H1 (cell line): ENCODE results near the gene PDP2. TPM values are rescaled to one million over a fixed set of nuclear protein-coding genes. Genes with fewer than 3 reads are reported as not detected.

Source experiments
- CTCF ChIA-PET: fragments of 300-600 bp; sonication (Branson Sonifier 250); formaldehyde crosslinking; loops from one replicate; lab custom pipeline; 2021; ENCODE audit not compliant: partially characterized antibody; lab: Charles Lee
- POLR2A ChIA-PET: fragments of 300-600 bp; sonication (Branson Sonifier 250); formaldehyde crosslinking; loops from one replicate; lab custom pipeline; 2021; ENCODE audit warnings: inconsistent platforms; ENCODE audit not compliant: partially characterized antibody; lab: Charles Lee
- DNase-seq, 2 experiments: peaks; one replicate each; pipeline versions ENCODE4 v3.0.0 to v3.0.0-alpha.2; 2010 to 2022; ENCODE audit warnings: low spot score in 2 of 2, low read depth in 1 of 2, mixed read lengths in 1 of 2
- FAIRE-seq: peaks from 2 replicates; lab custom pipeline; 2011; peaks lifted over from hg19 to GRCh38; lab: Jason Lieb, UNC
- H2AFZ ChIP-seq: 2 replicates; pipeline ENCODE4 v1.8.1; 2012; ENCODE audit warnings: low read length, inconsistent platforms
- H2AK5ac ChIP-seq: 2 replicates; pipeline ENCODE4 v1.6.1; 2013; ENCODE audit warnings: low read depth, low read length
- H2BK120ac ChIP-seq: replicated peaks from 2 replicates; pipeline ENCODE3; 2013; ENCODE audit warnings: low read depth, low read length, inconsistent platforms
- H2BK12ac ChIP-seq: 2 replicates; pipeline ENCODE4 v1.6.1; 2013; ENCODE audit warnings: low read depth, low read length
- H2BK15ac ChIP-seq: 2 replicates; pipeline ENCODE4 v1.6.1; 2013; ENCODE audit warnings: low read length
- H2BK20ac ChIP-seq: 2 replicates; pipeline ENCODE4 v1.6.1; 2013; ENCODE audit warnings: low read length
- H2BK5ac ChIP-seq: 2 replicates; pipeline ENCODE4 v1.6.1; 2013; ENCODE audit warnings: low read depth, low read length
- H3K14ac ChIP-seq: 2 replicates; pipeline ENCODE4 v1.6.1; 2013; ENCODE audit warnings: inconsistent platforms; ENCODE audit not compliant: insufficient read length
- H3K18ac ChIP-seq: 2 replicates; pipeline ENCODE4 v1.6.1; 2013; ENCODE audit warnings: low read length; ENCODE audit errors: extremely low read depth
- H3K23ac ChIP-seq: 2 replicates; pipeline ENCODE4 v1.6.1; 2013; ENCODE audit warnings: inconsistent platforms; ENCODE audit not compliant: insufficient read length
- H3K23me2 ChIP-seq: 2 replicates; pipeline ENCODE4 v1.6.1; 2013; ENCODE audit warnings: low read depth, low read length
- H3K27ac ChIP-seq: 2 replicates; pipeline ENCODE4 v1.6.1; 2011; ENCODE audit warnings: low read depth, low read length, inconsistent platforms
- H3K27me3 ChIP-seq, 4 experiments: replicated peaks in 1 of 4; 1 replicate in 1 of 4; 2 replicates in 3 of 4; pipeline versions ENCODE4 v1.6.1 to v1.8.1; 2011 to 2013; ENCODE audit warnings: low read length in 3 of 4, mild to moderate bottlenecking in 3 of 4, inconsistent platforms in 2 of 4, mixed read lengths in 2 of 4, moderate library complexity in 1 of 4; ENCODE audit not compliant: control insufficient read depth in 3 of 4, insufficient read depth in 3 of 4; ENCODE audit errors: extremely low read depth in 1 of 4
- H3K36me3 ChIP-seq, 4 experiments: 2 replicates each; pipeline versions ENCODE4 v1.6.1 to v1.8.1; 2011 to 2013; ENCODE audit warnings: mild to moderate bottlenecking in 4 of 4, low read length in 3 of 4, moderate library complexity in 2 of 4, control low read depth in 1 of 4, inconsistent platforms in 1 of 4; ENCODE audit not compliant: insufficient read depth in 4 of 4, control insufficient read depth in 2 of 4
- H3K4ac ChIP-seq: replicated peaks from 2 replicates; pipeline ENCODE3; 2013; ENCODE audit warnings: low read length, low read depth, mixed read lengths, inconsistent platforms; ENCODE audit not compliant: insufficient read length
- H3K4me1 ChIP-seq, 4 experiments: replicated peaks in 1 of 4; 1 replicate in 1 of 4; 2 replicates in 3 of 4; pipeline versions ENCODE4 v1.6.1 to v1.8.1; 2011 to 2013; ENCODE audit warnings: low read length in 3 of 4, inconsistent platforms in 2 of 4, mixed read lengths in 1 of 4; ENCODE audit not compliant: insufficient read depth in 4 of 4, control insufficient read depth in 3 of 4
- H3K4me2 ChIP-seq, 2 experiments: 2 replicates each; pipeline versions ENCODE4 v1.6.1 to v1.8.1; 2011 to 2013; ENCODE audit warnings: low read depth in 2 of 2, low read length in 2 of 2, control low read depth in 1 of 2, inconsistent platforms in 1 of 2, mild to moderate bottlenecking in 1 of 2; ENCODE audit not compliant: insufficient read depth in 1 of 2
- H3K4me3 ChIP-seq, 4 experiments: fragments of 200-600, 300-600 bp in 1 of 4; sonication (generic), shearing (Covaris generic), sonication (Bioruptor Twin) in 1 of 4; 2 replicates each; pipeline versions ENCODE4 v1.5.1 to v1.8.1; 2011 to 2016; ENCODE audit warnings: low read length in 4 of 4, low read depth in 3 of 4, control low read depth in 2 of 4, inconsistent platforms in 2 of 4, mild to moderate bottlenecking in 2 of 4, mixed read lengths in 1 of 4, moderate library complexity in 1 of 4; ENCODE audit not compliant: insufficient read depth in 2 of 4; ENCODE audit errors: extremely low read depth in 1 of 4
- H3K56ac ChIP-seq: replicated peaks from 2 replicates; pipeline ENCODE3; 2013; ENCODE audit warnings: low read depth, mild to moderate bottlenecking, mixed read lengths, low read length, inconsistent platforms; ENCODE audit not compliant: insufficient read length
- H3K79me1 ChIP-seq: 2 replicates; pipeline ENCODE4 v1.6.1; 2013; ENCODE audit warnings: low read depth, low read length, control low read depth
- H3K79me2 ChIP-seq, 2 experiments: 2 replicates each; pipeline versions ENCODE4 v1.6.1 to v1.8.1; 2012 to 2013; ENCODE audit warnings: low read length in 2 of 2, mild to moderate bottlenecking in 2 of 2, inconsistent platforms in 1 of 2; ENCODE audit not compliant: insufficient read depth in 2 of 2, control insufficient read depth in 1 of 2
- H3K9ac ChIP-seq, 4 experiments: replicated peaks in 1 of 4; 1 replicate in 1 of 4; 2 replicates in 3 of 4; pipeline versions ENCODE4 v1.6.1 to v1.8.1; 2011 to 2013; ENCODE audit warnings: low read depth in 3 of 4, low read length in 3 of 4, control low read depth in 2 of 4, mild to moderate bottlenecking in 2 of 4, moderate library complexity in 2 of 4, inconsistent platforms in 1 of 4; ENCODE audit errors: extremely low read depth in 1 of 4
- H3K9me3 ChIP-seq, 2 experiments: 2 replicates each; pipeline versions ENCODE4 v1.6.1 to v1.8.1; 2012 to 2013; ENCODE audit warnings: mild to moderate bottlenecking in 2 of 2, moderate library complexity in 2 of 2, control low read depth in 1 of 2, inconsistent platforms in 1 of 2, low read depth in 1 of 2, low read length in 1 of 2, mixed read lengths in 1 of 2; ENCODE audit not compliant: insufficient read depth in 2 of 2
- H4K20me1 ChIP-seq, 2 experiments: replicated peaks in 1 of 2; 2 replicates each; pipeline versions ENCODE3 to v1.8.1; 2011 to 2013; ENCODE audit warnings: inconsistent platforms in 2 of 2, low read length in 2 of 2, mild to moderate bottlenecking in 1 of 2; ENCODE audit not compliant: insufficient read depth in 2 of 2, control insufficient read depth in 1 of 2
- H4K5ac ChIP-seq: 2 replicates; pipeline ENCODE4 v1.6.1; 2013; ENCODE audit warnings: low read length, low read depth, mixed read lengths, inconsistent platforms; ENCODE audit not compliant: insufficient read length
- H4K8ac ChIP-seq: 2 replicates; pipeline ENCODE4 v1.8.0; 2013; ENCODE audit warnings: mild to moderate bottlenecking, moderate library complexity, low read length, inconsistent platforms; ENCODE audit not compliant: insufficient read depth; ENCODE audit errors: extremely low read depth
- H4K91ac ChIP-seq: replicated peaks from 2 replicates; pipeline ENCODE3; 2013; ENCODE audit warnings: low read length, mixed read lengths, inconsistent platforms; ENCODE audit not compliant: insufficient read length
- KDM1A ChIP-seq: fragments of 200-600, 300-600 bp; sonication (generic); IDR thresholded peaks from 2 replicates; pipeline ENCODE4 v1.7.1; 2016; ENCODE audit warnings: mild to moderate bottlenecking, low read length, borderline replicate concordance
- POLR2AphosphoS5 ChIP-seq: IDR thresholded peaks from 2 replicates; pipeline ENCODE4 v1.6.1; 2011; ENCODE audit warnings: low read depth, low read length
- RAD21 ChIP-seq, 2 experiments: IDR thresholded peaks in 1 of 2; conservative IDR thresholded peaks in 1 of 2; 2 replicates each; pipeline ENCODE4 v1.6.1; 2011; ENCODE audit warnings: low read depth in 2 of 2, low read length in 2 of 2, improper control_type of control experiment in 1 of 2, inconsistent platforms in 1 of 2, mild to moderate bottlenecking in 1 of 2, moderate library complexity in 1 of 2
- WGBS, 2 experiments: shearing (Covaris generic) in 1 of 2; methylation state at CpG; one replicate each; pipeline versions ENCODE4 v1.1.6 to v1.1.7; 2013 to 2015; ENCODE audit warnings: low lambda C conversion rate in 2 of 2, mixed read lengths in 2 of 2, inconsistent platforms in 1 of 2, low coverage in 1 of 2, missing lambda C conversion rate in 1 of 2; ENCODE audit not compliant: insufficient replicate concordance in 2 of 2, insufficient coverage in 1 of 2, insufficient read length in 1 of 2; ENCODE audit errors: extremely low coverage in 1 of 2, missing lambda C conversion rate in 1 of 2; 5-methylcytosine and 5-hydroxymethylcytosine counted together
- polyA plus RNA-seq, 7 experiments: library from polyadenylated mRNA; depleted of rRNA in 3 of 7; stranded (reverse) in 5 of 7; unstranded in 2 of 7; fragments of >200 nt in 5 of 7; fragments of 200-250 nt in 2 of 7; gene quantifications; 1 replicate in 5 of 7; 2 replicates in 1 of 7; 4 replicates in 1 of 7; pipeline versions ENCODE4 v1.2.1 to v1.2.3, GENCODE V29; 2011 to 2013; ENCODE audit warnings: missing spikeins in 2 of 7, mixed read lengths in 2 of 7
- total RNA-seq: library from RNA; stranded (reverse); fragmentation: NEBNext Ultra II Directional; extraction: Animal tissue kit (Norgen Biotek cat#: 25700); gene quantifications from 2 replicates; pipeline ENCODE4 v1.2.1, GENCODE V29; 2021

The PDP2 gene
- total and polyA plus RNA-seq, 2 of the 8 experiments (the other 6 are each of a cell fraction or from before 2014, with no cell fraction given): 11.7 to 36.5 TPM

GRCh38 chr16:66898207-66898606 is 17.9 kb downstream of the PDP2 start:
- H4K20me1 ChIP-seq: peaks cover 4 to 9% of the 10 kb centered on the region in 2 experiments
- H3K4ac ChIP-seq: no peak overlapping the region
- H3K4me3 ChIP-seq: no peak overlapping the region
- H3K14ac ChIP-seq: no peak overlapping the region
- 95% methylated on average over 2 of the region's 3 CpGs; no CpG with 5 or more reads in 1 of the 2 experiments for WGBS, 2 experiments
- no peak overlapping the region for H3K9ac ChIP-seq
- H2AK5ac ChIP-seq: no peak overlapping the region
- H3K23ac ChIP-seq: no peak overlapping the region
- H3K36me3 ChIP-seq: no peaks in the 10 kb centered on the region
- H3K79me1 ChIP-seq: no peaks in the 10 kb centered on the region
- no peak overlapping the region for H3K4me2 ChIP-seq
- ChIA-PET CTCF (interaction anchor here (1.0 to 42.0 kb wide), 4 partner anchors 17 to 128 kb away, joined by 3 to 1009 read pairs (median 24); partner anchors contain the start of genes CDH16, CIAO2B and RRAD), POLR2A (interaction anchor here (1.3 kb wide), 2 partner anchors 20 to 30 kb away, joined by 3 read pairs; partner anchors contain the start of gene CDH16)
- no peak overlapping the region for H2BK12ac ChIP-seq
- H2BK120ac ChIP-seq: no peak overlapping the region
- FAIRE-seq: no peak
- no peaks in the 10 kb centered on the region for H3K9me3 ChIP-seq
- H3K23me2 ChIP-seq: no peaks in the 10 kb centered on the region
- H3K27me3 ChIP-seq: no peaks in the 10 kb centered on the region; a peak in 1 of 7 replicates
- no peak overlapping the region for H2BK20ac ChIP-seq
- no peak overlapping the region for H4K8ac ChIP-seq
- no peak overlapping the region for H2BK15ac ChIP-seq
- no peak for DNase-seq
- H3K18ac ChIP-seq: no peak overlapping the region
- H4K91ac ChIP-seq: no peak overlapping the region
- H3K4me1 ChIP-seq: peaks cover 0 to 6% (median 2%) of the 10 kb centered on the region in 4 experiments; a peak in 3 of 7 replicates
- no peak overlapping the region for H3K56ac ChIP-seq
- H2AFZ ChIP-seq: no peak overlapping the region
- H3K27ac ChIP-seq: no peak overlapping the region
- H2BK5ac ChIP-seq: no peak overlapping the region
- no peaks in the 10 kb centered on the region for H3K79me2 ChIP-seq
- H4K5ac ChIP-seq: no peak overlapping the region
- TF ChIP-seq RAD21 (IDR thresholded peaks at IDR 0.05 in 1 of 2, conservative IDR thresholded peaks at IDR 0.05 in 1 of 2; ENCODE audit: low read depth in 2 of 2, low read length in 2 of 2) (no peak), KDM1A (no peak), POLR2AphosphoS5 (no peak)
